ENCODE results near the gene RIMBP2. TPM values are rescaled to one million over a fixed set of nuclear protein-coding genes. Genes with fewer than 3 reads are reported as not detected.

Gene RIMBP2
- total RNA-seq, 4 donors from 2014 or later, result 0.29 to 8.2 (median 5.6) TPM

DNA sequence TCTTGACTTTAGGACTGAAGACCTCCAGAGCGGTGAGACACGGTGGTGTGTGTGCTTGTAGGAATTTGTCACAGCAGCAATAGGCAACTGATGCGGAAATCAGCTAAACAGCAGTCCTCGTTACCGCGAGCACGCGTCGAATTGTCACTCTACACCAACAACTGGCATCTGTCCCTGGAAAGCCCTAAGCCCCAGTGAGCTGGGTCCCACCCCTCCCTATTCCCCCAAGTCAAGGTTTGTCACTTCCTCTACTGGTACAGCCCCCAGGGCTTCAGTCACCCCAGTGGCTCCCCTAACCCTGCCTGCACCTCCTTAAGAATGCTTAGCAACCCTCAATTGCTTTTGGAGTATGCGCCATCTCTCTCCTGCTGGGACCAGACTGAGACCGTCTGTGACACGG, 204.8 kb downstream of the RIMBP2 start:
- Histone ChIP-seq H3K4me3 (no peak overlapping the region), H3K9me3 (no peaks in the 10 kb centered on the region), H3K4me1 (no peaks in the 10 kb centered on the region), H3K36me3 (no peaks in the 10 kb centered on the region), H3K27me3 (no peaks in the 10 kb centered on the region), H3K27ac (no peak overlapping the region)
- TF ChIP-seq POLR2A (IDR thresholded peaks at IDR 0.05), result no peak
- no peak for TF ChIP-seq CTCF (IDR thresholded peaks at IDR 0.05)
- DNase-seq, result no peak
- intact Hi-C loops (cut with DNase I; ENCODE audit: low total_unique reads), result no loop called here

- no peak overlapping the region for H3K4me3 ChIP-seq
- no peaks in the 10 kb centered on the region for H3K27me3 ChIP-seq
- TF ChIP-seq CTCF (IDR thresholded peaks at IDR 0.05), result no peak
- TF ChIP-seq POLR2A (IDR thresholded peaks at IDR 0.05), result no peak
These were observed 206.6 kb downstream of the RIMBP2 start for GRCh38 chr12:130509454-130509853.

DNA sequence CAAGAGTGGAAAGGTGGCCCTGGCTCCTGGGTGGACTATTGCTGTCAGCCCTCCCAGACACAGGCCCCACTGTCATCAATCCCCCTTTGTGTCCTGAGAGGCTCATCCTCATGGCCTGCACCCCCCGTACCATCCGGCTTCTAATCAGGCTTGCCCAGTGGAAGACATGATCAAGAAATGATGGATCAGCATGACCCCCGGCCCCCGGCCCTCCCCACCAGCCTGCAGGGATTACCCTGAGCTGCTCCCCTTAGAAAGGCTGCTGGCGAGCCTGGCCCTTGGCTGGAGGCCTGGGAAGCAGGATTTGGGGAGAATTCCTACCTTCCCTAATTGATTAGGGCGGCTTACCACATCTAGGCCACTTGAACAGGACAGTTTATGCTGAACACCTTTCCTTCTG, 207.3 kb downstream of the RIMBP2 start:
- intact Hi-C loops (cut with DNase I; ENCODE audit: low total_unique reads), result no loop called here
- H3K4me1 ChIP-seq, result no peaks in the 10 kb centered on the region
- no peak overlapping the region for H3K27ac ChIP-seq
- no peak overlapping the region for H3K4me3 ChIP-seq
- H3K9me3 ChIP-seq, result no peaks in the 10 kb centered on the region
- no peaks in the 10 kb centered on the region for H3K36me3 ChIP-seq
- H3K27me3 ChIP-seq, result no peaks in the 10 kb centered on the region
- no peak for DNase-seq
- no peak for TF ChIP-seq POLR2A (IDR thresholded peaks at IDR 0.05)
- no peak for TF ChIP-seq CTCF (IDR thresholded peaks at IDR 0.05)

More at GRCh38 chr12:130509454-130509853, 206.6 kb downstream of the RIMBP2 start:
- Histone ChIP-seq H3K9me3 (no peaks in the 10 kb centered on the region), H3K36me3 (no peaks in the 10 kb centered on the region), H3K27ac (no peak overlapping the region), H3K4me1 (no peaks in the 10 kb centered on the region)
- no peak for DNase-seq
- intact Hi-C loops (cut with DNase I; ENCODE audit: low total_unique reads), result no loop called here

- Histone ChIP-seq H3K36me3 (no peaks in the 10 kb centered on the region), H3K27ac (no peak overlapping the region), H3K4me3 (no peak overlapping the region), H3K4me1 (no peaks in the 10 kb centered on the region), H3K9me3 (no peaks in the 10 kb centered on the region), H3K27me3 (no peaks in the 10 kb centered on the region)
- no peak for DNase-seq
- TF ChIP-seq CTCF (IDR thresholded peaks at IDR 0.05), result no peak
- TF ChIP-seq POLR2A (IDR thresholded peaks at IDR 0.05), result no peak
- intact Hi-C loops (cut with DNase I; ENCODE audit: low total_unique reads), result no loop called here
These were observed 207.8 kb downstream of the RIMBP2 start for GRCh38 chr12:130508318-130508717.

GRCh38 chr12:130506844-130507243, 209.3 kb downstream of the RIMBP2 start:
- intact Hi-C loops (cut with DNase I; ENCODE audit: low total_unique reads), result no loop called here
- no peaks in the 10 kb centered on the region for H3K4me1 ChIP-seq
- H3K9me3 ChIP-seq, result no peaks in the 10 kb centered on the region
- H3K36me3 ChIP-seq, result no peaks in the 10 kb centered on the region
- TF ChIP-seq CTCF (IDR thresholded peaks at IDR 0.05), result no peak
- no peak for TF ChIP-seq POLR2A (IDR thresholded peaks at IDR 0.05)
- no peak overlapping the region for H3K4me3 ChIP-seq
- no peaks in the 10 kb centered on the region for H3K27me3 ChIP-seq
- H3K27ac ChIP-seq, result no peak overlapping the region
- DNase-seq, result no peak

Measured in uterus (tissue), 4 donors.